Measurements from ENCODE around the gene BRAF.
A peak's percentile ranks its signal among the peaks of the same experiment; 100 is the strongest.
"Not testable (repeated sequence)": the region's sequence is repeated elsewhere in the genome, so short reads cannot be mapped to it uniquely, and the experiment has no call there.

The BRAF gene

DNA sequence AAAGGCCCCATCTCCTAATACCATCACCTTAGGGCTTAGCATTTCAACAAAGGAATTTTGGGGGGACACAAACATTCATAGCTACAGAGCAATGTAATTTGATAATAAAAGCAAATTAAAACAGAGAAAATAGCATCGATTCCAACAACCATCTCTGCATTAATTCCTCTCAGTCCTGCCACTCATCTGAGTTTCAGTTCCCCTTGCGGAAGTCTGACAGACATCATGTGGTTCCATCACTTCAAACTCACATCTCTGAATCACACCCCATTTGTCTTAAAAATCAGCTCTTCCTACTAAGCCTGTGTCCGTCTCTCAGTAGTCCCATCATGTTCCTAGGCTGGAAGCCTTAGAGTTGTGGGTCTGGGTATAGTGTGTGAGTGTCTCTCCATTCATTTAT lies 248.4 kb downstream of the BRAF start:
- DNase-seq, result no peak

DNA sequence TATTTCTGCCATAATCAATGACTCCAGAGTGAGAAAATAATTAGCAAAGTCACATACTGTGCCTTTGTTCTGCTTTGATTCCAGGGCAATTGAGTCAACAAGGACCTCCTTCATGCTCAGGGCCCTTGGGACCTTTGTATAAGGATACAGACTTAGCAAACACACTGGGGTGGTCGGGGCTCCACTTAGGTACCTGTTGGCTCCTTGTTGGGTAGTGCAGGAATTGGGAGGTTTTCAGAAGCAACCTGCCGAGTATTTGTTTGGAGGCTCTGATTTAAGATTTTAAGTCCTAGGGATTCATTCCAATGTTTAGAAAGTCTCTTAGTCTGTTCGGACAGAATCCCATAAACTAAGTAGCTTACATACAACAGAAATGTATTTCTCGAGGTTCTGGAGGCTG lies 249.0 kb downstream of the BRAF start:
- no peak for DNase-seq

DNA sequence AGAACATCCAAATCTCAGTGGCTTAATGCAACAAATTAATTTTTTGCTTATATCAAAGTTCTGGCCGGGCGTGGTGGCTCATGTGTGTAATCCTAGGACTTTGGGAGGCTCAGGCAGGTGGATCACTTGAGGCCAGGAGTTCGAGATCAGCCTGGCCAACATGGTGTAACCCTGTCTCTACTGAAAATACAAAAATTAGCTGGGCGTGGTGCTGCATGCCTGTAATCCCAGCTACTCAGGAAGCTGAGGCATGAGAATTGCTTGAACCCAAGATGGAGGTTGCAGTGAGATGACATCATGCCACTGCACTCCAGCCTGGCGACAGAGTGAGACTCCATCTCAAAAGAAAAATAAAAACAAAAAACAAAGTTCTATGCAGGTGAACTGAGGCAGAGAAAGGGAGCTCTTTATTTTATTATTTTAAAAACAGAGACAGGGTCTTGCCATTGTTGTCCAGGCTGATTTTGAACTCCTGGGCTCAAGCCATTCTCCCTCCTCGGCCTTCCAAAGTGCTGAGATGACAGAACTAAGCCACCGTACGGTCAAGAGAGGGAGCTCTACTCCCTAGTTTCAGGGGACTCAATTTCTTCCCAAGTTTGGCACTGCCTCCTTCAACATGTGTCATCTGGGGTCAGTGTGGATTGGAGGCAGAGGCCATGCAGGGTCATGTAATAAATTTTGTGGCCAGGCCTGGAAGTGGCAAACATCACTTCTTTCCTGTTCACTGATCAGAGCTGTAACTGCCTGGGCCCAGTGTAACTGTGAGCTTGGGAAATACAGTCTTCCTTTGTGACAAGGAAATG lies 249.6 kb downstream of the BRAF start:
- DNase-seq, result no peak

DNA sequence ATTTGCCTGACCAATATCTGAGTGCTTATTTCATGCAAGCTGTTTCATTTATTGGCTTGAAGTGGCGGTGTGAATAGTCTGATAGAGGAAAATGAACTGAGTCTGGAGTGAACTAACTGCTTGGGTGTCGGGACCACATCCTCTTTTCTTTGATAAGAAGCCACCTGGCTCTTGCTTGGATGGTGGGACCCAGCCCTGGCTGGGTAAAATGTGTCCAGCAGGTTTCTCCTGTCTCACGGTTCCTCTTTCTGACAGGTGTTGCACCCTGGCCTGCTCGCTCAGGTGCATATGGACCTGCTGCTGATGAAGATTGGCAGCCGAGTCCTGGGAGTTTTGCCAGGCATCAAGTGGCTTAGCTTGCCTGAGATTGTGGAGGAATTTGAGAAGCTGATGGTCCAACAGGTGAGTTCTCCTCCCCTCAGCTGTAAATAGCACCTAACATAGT lies 250.4 kb downstream of the BRAF start:
- DNase-seq, result no peak

DNA sequence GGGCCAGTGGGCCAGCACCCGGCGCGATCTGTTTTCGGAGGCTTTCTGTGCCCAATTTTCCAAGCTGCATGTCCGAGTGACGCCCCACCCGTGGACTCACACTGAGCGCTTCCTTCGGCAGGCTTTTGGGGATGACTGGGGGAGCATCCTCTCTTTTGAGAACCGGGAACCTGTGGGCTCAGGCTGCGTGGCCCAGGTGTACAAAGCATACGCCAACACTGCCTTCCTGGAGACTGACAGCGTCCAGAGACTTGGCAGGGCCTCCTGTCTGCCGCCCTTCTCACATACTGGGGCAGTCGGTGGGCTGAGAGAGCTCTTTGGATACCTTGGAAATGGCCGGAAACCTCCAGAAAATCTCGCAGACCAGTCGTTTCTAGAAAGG lies 251.0 kb downstream of the BRAF start:
- no peak for DNase-seq

DNA sequence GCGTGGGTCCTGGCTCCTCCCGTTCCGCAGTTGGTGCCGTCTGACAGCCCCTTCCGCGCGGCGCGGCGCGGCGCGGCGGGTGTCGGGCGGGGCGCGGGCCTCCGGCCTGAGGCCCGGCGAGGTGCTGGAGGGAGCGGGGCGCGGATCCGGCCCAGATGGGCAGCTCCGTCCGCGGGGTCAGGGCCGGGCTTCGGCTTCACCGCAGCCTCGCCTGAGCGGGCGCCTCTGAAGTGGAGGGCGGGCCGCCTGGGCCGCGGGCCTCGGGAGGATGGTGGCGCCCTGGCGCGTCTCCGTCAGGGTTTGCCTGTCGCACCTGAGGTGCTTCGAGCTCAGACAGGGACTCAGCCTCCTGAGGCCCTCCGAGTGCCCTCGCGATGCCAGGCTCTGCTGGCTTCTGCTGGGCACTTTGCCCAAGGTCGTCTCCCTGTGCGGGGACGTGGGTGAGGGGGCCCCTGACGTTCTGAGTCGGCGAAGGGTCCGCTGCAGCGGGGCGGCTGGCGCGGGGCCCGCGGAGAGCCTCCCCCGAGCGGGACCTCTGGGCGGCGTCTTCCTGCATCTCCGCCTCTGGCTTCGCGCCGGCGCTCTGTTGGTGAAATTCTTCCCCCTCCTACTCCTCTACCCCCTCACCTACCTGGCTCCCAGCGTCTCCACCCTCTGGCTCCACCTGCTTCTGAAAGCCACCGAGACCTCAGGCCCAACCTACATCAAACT lies 251.5 kb downstream of the BRAF start:
- DNase-seq, result peak; percentile 58

DNA sequence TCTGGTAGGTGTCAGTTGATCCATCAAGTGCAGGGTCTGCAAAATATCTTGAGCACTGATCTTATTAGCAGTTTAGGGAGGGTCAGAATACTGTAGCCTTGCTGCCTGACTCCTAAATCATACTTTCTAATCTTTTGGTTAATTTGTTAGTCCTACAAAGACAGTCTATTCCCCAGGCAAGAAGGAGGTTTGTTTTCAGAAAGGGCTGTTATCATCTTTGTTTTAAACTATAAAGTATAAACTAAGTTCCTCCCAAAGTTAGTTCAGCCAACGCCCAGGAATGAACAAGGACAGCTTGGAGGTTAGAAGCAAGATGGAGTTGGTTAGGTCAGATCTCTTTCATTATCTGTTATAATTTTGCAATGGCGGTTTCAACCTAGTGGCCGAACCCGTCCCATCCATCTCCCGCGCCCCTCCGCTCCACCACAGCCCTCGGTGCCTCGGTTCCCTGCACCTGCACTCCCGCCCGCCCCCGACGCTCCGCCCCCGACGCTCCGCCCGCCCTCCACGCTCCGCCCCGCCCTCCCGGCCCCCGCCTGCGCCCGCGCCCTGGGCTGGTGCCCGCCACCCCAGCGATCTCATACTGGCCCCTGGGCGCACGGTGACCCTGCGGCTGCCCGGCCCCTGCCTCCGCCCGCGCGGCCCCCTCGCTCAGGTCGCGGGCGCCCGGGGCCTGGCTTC lies 252.2 kb downstream of the BRAF start, which contains the start of gene ADCK2:
TSS of gene ADCK2 (plus strand) at position 564 of the 681 bp plus-strand sequence. CDS start 386 bp downstream, outside the sequence.
- peak; percentile 70 for DNase-seq

DNA sequence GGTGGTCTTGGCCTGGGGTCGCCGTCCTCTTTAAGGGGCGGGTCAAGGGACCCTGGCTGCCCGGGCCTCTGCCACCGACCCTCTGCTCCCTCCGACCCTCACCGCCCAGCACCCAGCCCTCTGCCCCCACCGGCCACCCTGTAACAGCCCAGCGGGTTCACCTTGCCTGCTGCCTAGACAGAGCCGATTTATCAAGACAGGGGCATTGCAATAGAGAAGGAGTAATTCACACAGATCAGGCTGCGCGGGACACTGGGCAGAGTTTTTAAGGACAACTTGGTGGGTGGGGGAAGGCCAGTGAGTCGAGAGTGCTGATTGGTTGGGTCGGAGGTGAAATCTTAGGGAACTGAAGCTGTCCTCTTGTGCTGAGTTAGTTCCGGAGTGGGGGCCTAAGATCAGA lies 252.8 kb downstream of the BRAF start:
- DNase-seq, result no peak

DNA sequence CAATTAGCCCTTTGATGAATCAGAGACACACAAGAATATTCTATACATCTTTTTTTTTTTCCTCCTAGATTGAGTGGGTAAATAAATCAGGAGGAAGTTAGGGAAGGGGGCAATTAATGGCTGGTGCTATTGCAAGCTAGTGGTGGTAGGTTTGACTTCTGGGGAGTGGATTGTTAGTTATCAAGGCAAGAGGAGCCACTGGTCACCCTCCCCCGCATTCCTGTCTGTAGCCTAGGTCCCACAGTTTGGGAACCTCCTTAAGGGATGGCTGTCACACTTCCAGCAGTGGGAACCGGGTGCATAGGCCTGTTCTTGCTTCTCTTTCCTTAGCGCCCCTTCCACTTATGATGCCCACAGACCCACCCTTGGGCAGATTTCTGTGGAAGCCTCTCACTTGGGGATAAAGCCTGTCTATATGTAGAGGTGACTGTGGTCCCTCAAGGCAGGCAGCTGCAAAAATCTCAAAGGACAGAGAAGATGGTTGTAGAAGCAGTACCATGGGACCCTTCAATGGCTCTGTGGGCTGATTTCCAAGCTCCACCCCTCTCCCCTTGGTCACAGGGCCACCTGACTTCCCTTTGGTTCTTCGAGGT lies 254.3 kb downstream of the BRAF start:
- no peak for DNase-seq

DNA sequence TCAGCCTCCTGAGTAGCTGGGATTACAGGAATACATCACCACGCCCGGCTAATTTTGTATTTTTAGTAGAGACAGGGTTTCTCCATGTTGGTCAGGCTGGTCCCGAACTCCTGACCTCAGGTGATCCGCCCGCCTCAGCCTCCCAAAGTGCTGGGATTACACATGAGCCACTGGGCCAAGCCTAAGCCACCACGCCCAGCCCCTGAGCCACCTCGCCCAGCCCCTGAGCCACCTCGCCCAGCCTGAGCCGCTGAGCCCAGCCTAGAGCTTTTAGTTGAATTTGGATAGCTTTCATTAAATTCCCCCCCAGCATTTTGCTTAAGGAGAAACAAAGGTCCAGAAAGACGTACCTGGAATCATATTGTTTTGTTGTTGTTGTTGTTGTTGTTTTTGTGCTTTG lies 254.9 kb downstream of the BRAF start:
- not testable (repeated sequence) for DNase-seq

DNA sequence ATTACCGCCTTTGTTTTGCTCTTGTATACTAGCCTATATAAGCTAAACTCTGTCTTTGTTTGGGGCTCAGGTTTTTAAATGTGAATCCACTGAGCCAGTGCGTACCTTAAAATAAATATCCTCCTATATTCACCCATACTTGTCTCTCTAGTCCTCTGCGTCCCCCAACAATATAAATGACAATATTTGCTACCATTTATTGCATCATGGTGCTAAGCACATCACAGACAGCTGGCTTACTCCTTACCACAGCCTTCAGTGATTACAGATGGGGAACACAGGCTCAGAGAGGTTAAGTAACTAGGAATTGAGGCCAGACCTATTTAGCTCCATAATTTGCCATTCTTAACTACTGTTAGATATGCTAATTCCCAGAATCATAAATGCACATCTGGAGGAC lies 255.4 kb downstream of the BRAF start:
- DNase-seq, result no peak

All from CD4-positive, alpha-beta T cell treated with Interleukin-10 for 1 hour (primary cell).